Limb (tissue), 2 donors: Measurements from ENCODE around the gene FNIP2.

ENCODE experiments used
- DNase-seq, 2 donors: peaks; one replicate each; pipeline ENCODE4 v3.0.0-alpha.2; 2016; ENCODE audit errors: extremely low spot score in 2 of 2

Gene FNIP2

DNA sequence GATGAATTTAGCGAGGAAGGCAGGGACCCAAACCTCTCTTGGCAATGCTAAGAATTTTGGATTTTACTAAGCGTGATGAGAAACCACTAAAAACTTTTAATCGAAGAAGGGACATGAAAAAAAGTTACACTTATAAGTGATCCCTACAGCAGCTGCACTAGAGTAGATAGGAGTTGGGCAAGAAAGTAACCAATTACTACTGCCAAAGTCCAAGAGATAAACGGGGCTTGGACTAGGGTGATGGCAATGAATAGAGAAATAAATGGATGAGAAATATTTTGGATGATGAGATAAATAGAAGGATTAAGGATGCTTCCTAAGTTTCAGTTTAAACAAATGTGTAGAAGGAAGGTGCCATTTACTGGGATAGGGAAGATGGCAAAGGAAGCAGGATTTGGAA, 6.3 kb upstream of the FNIP2 start:
- no peak for DNase-seq

DNA sequence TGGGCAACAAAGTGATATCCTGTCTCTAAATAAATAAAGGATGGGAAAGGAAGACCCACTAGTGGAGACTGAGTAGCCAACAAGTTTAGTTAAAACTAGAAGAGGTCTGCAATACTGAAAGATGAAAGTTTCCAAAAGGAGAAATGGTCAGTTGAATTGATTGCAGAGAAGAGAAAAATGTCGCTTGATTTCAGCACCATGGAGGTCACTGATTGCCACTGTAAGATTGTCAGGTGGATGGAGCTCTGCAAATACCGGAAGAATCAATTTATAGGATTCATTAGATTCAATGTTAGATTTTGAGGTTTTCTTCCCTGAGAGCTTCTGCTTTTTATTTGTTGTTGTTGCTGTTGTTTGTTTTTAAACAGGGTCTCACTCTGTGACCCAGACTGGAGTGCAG, 5.4 kb upstream of the FNIP2 start:
- DNase-seq: no peak

- DNase-seq: no peak
These were observed 2.3 kb upstream of the FNIP2 start for GRCh38 chr4:158766434-158767044.

DNA sequence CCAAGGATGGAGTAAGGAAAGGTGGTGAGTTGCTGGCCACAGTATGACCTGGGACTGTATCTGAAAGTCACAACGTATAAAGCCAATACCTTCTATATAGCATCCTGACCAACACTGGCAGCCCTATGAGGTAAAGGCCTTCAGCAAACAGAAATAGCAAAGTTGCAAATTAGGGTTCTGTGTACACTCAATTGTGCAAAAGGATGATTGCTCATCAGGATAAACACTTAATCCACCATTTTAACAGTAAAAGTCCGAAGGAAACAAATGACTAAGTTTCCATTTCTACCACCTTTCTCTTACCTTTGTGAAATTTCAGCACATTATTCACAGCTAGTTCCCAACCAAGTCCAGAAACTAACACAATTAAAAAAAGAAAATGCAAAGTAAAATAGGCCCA, 1.4 kb upstream of the FNIP2 start:
- DNase-seq: no peak

DNA sequence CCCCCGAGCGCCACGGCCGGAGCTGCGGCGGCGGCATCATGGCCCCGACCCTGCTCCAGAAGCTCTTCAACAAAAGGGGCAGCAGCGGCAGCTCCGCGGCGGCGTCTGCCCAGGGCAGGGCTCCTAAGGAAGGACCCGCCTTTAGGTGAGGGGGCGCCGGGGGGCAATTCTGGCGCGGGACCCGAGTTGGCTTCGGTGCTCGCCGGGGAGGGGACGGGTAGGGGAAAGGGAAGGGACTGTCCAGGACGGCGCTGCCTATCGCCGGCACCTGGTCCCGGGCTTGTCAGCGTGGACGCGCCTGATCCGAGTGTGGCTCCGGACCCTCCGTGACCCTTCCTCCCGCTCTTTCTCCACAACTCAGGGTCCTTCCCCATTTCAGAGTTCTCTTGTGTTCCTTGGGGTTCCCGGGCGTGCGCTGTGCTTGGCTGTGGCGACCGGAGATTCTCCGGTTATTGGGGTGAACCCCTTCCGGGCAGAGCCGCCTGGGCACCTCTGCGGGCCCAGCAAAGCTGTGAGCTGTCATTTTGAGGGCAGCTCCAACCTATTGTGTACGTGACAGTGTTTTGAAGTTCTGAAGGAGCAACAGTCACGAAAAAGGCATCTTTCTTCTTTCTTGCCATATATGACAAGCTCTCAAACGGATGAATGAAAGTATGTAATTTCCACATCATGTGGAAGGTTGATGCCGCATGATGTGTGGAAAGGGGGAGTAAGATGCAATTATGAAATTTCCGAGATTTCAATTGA, 522 bp downstream of the FNIP2 start:
- DNase-seq: peak in 1 of 2 donors; percentile 82

- no peak for DNase-seq
These were observed 1.8 kb downstream of the FNIP2 start for GRCh38 chr4:158770671-158771070.

DNA sequence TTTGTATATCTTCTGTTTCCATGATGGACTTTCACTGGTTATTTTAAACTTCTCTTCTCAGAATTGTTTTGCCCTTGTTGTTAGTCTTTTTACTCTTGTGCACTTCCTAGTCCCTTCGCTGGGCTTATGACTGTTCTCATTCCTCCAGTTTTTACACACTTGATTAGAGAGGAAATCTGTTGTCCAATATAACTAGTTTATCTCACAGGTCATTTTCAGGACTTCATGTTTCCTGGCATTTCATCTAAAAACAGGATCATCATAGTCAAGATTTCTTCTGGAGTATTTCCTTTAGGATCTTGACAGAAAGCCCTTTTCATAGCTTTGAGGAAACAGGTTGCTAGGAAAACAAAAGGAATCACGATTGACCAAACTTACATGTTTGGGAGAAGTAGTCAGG, 3.0 kb downstream of the FNIP2 start:
- DNase-seq: no peak

GRCh38 chr4:158775091-158775651, 6.3 kb downstream of the FNIP2 start:
- no peak for DNase-seq

GRCh38 chr4:158776106-158776505, 7.3 kb downstream of the FNIP2 start:
- no peak for DNase-seq

DNA sequence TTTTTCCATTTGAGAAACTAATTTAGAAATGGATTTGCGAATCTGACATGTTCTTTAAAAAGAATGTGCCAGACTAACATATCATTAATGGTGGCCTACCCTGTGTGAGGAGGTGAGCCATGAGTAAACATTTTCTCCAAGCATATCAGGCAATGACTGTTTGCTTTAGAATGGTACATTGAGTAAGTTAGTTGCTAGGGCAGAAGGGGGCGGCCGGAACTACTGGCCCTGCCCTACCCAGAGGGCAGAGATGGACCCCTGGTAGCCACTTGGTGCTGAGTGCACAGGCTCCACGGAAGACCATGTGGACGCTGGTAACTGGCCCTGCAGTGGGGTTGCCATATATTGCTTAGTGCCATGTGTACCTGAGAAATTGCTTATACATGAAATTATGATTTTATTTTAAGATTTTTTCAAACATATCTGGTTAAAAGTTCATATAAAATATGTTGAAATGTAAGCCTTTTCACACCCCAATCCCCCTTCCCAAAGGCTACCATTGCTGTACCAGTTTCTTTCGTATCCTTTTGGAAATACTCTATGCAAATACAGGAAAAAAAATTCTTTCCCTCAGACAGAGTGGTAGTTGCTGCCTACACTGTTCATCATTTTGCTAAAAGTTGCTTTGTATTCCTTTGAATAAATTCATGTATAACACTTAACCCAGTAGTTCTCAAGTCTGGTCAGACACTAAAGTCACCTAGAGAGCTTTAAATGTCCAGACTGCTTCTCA, 8.8 kb downstream of the FNIP2 start:
- DNase-seq: no peak

DNA sequence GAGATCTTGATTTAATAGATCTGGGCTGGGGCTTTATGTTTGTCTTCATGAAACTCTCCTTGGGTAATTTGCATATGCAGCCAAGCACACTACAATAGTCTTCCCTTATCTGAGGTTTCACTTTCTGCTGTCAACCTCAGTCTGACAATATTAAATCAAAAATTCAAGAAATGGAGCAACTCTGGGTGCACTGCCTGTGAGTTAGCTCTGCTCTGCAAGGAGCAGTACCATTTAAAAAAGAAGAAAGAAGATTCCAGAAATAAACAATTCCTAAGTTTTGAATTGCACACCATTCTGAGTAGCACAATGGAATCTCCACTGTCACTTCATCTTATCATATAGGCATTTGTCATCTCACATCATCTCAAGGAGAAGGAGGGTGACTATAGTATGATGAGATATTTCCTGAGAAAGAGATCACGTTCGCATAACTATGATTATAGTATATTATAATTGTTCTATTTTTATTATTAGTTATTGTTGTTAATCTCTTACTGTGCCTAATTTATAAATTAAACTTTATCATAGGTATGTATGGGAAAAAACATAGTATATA, 9.4 kb downstream of the FNIP2 start:
- no peak for DNase-seq

DNA sequence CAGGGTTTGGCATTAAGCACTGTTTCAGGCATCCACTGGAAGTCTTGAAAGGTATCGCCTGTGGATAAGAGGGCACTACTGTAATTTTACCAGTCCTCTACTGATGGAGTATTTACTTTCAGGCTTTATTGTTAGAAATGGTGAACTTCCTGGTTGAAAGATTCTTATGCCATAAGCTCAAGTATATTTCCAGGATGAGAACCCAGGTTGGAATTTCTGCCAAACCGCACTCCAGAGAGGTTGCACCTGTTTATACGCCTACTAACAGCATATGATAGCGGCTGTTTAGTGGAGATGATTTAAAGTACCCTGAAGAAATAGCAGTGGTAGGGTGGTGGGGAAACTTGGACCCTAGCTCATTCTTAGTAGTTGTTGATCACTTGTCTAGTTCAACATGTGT, 9.9 kb downstream of the FNIP2 start:
- DNase-seq: no peak

- DNase-seq: no peak
These were observed 13.1 kb downstream of the FNIP2 start for GRCh38 chr4:158781963-158782362.

- DNase-seq: no peak
These were observed 13.9 kb downstream of the FNIP2 start for GRCh38 chr4:158782551-158783360.

GRCh38 chr4:158783785-158784184, 15.0 kb downstream of the FNIP2 start:
- no peak for DNase-seq

DNA sequence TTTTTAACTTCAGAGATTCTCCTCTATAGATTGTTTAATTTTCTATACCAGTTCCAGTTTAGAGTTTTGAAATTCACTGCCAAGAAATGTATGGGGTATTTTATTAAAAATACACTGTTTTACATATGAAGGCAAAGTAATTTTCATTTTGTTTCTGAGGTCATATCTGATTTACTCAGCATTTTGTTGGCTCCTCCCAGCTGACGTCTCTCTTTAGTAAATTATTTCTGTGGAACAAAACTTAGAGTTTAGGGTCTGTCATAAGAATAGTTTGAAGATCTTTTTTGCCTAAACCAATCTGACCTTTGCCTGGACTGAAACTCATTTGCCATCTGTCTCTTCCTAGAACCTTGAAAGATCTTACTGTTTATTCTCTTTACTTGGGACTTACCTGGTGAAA, 16.9 kb downstream of the FNIP2 start:
- DNase-seq: no peak

DNA sequence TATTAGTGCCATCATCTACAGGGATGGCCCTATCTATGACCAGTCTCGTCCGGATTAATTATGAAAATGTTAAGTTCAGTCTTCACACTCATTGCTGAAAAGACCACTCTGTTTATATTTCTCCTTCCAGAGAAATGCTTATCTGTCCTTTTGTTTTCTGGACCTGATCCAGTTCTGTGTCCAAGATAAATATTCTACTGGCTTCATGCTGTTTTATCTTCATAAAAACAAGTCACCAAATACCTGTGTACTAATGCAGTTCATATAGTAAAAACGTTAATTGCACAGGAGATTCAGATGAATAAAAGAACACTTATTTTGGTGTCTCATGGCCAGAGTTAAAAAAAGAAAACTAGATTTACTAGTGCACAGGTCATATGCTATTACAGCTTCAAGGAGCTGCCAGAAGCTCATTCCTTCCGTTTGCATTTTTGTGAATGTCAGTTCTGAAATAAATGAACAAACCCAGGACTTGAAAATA, 17.3 kb downstream of the FNIP2 start:
- DNase-seq: no peak

GRCh38 chr4:158786955-158787354, 18.1 kb downstream of the FNIP2 start:
- DNase-seq: peak in 1 of 2 donors; percentile 50

DNA sequence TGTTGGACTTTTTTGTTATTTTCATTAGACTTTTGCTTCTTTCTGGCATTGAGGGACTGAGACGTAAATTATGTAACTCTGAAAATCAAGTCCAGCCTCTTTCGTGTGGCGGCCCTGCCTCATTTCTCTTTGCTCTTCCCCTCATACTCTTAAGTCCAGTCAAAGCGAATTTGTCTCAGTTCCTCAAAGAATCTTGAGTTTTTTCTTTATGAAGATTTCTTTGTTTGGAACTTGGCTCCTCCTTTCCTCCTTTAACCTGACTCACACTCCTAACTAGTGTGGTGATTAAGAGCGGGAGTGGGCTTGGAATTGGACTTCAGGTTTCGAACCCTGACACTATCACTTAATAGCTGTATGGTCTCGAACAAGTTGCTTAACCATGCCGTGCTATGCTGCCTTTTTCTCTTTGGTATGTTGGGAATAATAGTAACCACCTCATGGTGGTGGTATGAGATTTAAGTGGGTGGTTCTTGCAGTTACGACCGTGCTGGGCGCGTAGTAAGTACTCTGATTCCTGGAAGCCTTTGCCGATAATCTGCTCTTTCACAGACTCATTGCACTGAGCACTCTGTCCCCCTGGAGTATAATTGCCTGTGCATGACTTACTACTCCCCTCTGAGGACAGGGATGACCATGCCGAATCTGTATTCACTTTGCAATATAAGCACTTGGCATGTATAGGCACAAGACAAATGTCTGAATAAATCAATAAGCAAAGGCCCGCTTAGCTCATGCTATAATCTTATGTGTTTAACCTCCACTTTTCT, 19.1 kb downstream of the FNIP2 start:
- DNase-seq: no peak

- DNase-seq: no peak
These were observed 19.7 kb downstream of the FNIP2 start for GRCh38 chr4:158788516-158788915.
